ENCODE results near the gene PRR13. TPM values are rescaled to one million over a fixed set of nuclear protein-coding genes. Genes with fewer than 3 reads are reported as not detected.

Gene PRR13
- total and polyA plus RNA-seq, 2 donors (not counting 1 experiment from before 2014, with no cell fraction given) = 108 to 213 TPM

DNA sequence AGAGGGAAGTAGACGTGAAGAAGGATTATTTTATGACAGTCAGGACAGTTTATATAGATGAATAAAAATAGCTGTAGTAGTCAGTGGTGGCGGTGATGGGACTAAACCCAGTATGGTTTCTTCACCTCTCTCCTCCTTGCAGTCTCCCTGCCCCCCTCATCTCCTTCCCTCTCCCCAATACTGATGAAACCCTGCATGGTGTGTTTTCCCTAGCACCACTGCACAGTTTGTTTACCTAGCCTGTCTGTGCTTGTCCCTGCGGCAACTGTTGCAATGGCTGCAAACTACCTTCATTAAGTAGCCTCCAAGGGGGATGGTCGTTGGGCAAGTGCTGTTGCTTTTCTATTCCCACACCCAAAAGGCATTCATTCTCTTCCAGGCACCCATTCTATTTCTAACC, 25.1 kb downstream of the PRR13 start:
- CTCF ChIA-PET = interaction anchor here (0.6 to 1.1 kb wide), 2 partner anchors 13 to 59 kb away, joined by 4 read pairs; no protein-coding TSS in a partner anchor
- intact Hi-C loops (cut with micrococcal nuclease) = no loop called here
- Histone ChIP-seq H3K4me2 (replicated peaks; ENCODE audit: low read depth, low read length, poor library complexity, severe bottlenecking) (no peak overlapping the region), H3K9ac (ENCODE audit: low read length) (no peak overlapping the region), H3K36me3 (replicated peaks in 1 of 2; ENCODE audit: control extremely low read depth in 1 of 2, control insufficient read depth in 1 of 2, extremely low read depth in 1 of 2, insufficient read depth in 2 of 2, low read length in 1 of 2) (peaks cover 16 to 99% of the 10 kb centered on the region in 2 experiments), H2AFZ (ENCODE audit: insufficient read depth, low read depth, low read length, poor library complexity, severe bottlenecking) (no peak overlapping the region), H4K20me1 (ENCODE audit: control insufficient read depth, insufficient read depth, low read length, poor library complexity, severe bottlenecking) (peaks cover 87% of the 10 kb centered on the region), H3K4me3 (ENCODE audit: control extremely low read depth in 1 of 5, extremely low read depth in 1 of 5, insufficient read depth in 1 of 5, low read depth in 2 of 5, low read length in 4 of 5) (no peak overlapping the region), H3K9me3 (ENCODE audit: control extremely low read depth in 1 of 3, control insufficient read depth in 2 of 3, insufficient read depth in 1 of 3, low read length in 2 of 3) (no peaks in the 10 kb centered on the region), H3K27me3 (replicated peaks in 1 of 4; ENCODE audit: control extremely low read depth in 1 of 4, control insufficient read depth in 3 of 4, insufficient read depth in 4 of 4, low read length in 3 of 4) (no peaks in the 10 kb centered on the region), H3K4me1 (ENCODE audit: control insufficient read depth in 2 of 2, insufficient read depth in 2 of 2, low read length in 2 of 2) (no peaks in the 10 kb centered on the region), H3K27ac (ENCODE audit: low read length in 2 of 2) (no peak overlapping the region), H3K79me2 (ENCODE audit: control insufficient read depth, insufficient read depth, low read length) (peaks cover 82% of the 10 kb centered on the region)
- Mint-ChIP-seq H3K27ac (no peak overlapping the region), H3K9me3 (ENCODE audit: insufficient read depth) (no peaks in the 10 kb centered on the region), H3K27me3 (no peaks in the 10 kb centered on the region), H3K4me1 (peaks cover 4% of the 10 kb centered on the region), H3K4me3 (no peak overlapping the region)
- TF ChIP-seq EZH2 (IDR thresholded peaks at IDR 0.05; ENCODE audit: borderline replicate concordance, insufficient read depth, low read depth, low read length, poor library complexity, severe bottlenecking) = no peak
- TF ChIP-seq, protein P1, sequence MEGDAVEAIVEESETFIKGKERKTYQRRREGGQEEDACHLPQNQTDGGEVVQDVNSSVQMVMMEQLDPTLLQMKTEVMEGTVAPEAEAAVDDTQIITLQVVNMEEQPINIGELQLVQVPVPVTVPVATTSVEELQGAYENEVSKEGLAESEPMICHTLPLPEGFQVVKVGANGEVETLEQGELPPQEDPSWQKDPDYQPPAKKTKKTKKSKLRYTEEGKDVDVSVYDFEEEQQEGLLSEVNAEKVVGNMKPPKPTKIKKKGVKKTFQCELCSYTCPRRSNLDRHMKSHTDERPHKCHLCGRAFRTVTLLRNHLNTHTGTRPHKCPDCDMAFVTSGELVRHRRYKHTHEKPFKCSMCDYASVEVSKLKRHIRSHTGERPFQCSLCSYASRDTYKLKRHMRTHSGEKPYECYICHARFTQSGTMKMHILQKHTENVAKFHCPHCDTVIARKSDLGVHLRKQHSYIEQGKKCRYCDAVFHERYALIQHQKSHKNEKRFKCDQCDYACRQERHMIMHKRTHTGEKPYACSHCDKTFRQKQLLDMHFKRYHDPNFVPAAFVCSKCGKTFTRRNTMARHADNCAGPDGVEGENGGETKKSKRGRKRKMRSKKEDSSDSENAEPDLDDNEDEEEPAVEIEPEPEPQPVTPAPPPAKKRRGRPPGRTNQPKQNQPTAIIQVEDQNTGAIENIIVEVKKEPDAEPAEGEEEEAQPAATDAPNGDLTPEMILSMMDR (IDR thresholded peaks at IDR 0.05) = no peak
- 83% methylated on average over 2 of the region's 4 CpGs for WGBS (ENCODE audit: insufficient coverage)
- no peak for ATAC-seq (ENCODE audit: low read depth)
- POLR2A ChIA-PET = no interaction called here
- no peak for DNase-seq

DNA sequence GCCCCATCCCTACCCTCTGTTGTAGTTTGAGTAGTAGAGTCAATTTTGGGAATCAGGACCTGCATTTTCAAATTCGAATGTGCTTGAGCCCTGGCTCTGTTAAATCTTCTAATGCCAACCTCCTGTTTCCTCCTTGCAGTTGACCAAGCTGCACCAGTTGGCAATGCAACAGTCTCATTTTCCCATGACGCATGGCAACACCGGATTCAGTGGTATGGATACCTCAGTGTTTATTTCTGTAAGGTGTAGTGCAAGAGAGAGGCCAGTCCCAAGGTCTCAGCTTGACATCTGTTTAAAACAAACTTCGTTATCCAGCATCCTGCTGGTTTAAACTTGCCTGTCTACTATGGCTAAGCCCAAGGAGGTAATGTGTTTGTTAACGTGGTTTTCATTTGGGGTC, 25.5 kb downstream of the PRR13 start:
- Histone ChIP-seq H3K79me2 (ENCODE audit: control insufficient read depth, insufficient read depth, low read length) (peaks cover 78% of the 10 kb centered on the region), H3K9ac (ENCODE audit: low read length) (no peak overlapping the region), H3K9me3 (ENCODE audit: control extremely low read depth in 1 of 3, control insufficient read depth in 2 of 3, insufficient read depth in 1 of 3, low read length in 2 of 3) (no peaks in the 10 kb centered on the region), H3K36me3 (replicated peaks in 1 of 2; ENCODE audit: control extremely low read depth in 1 of 2, control insufficient read depth in 1 of 2, extremely low read depth in 1 of 2, insufficient read depth in 2 of 2, low read length in 1 of 2) (peaks cover 19 to 99% of the 10 kb centered on the region in 2 experiments), H3K4me3 (ENCODE audit: control extremely low read depth in 1 of 5, extremely low read depth in 1 of 5, insufficient read depth in 1 of 5, low read depth in 2 of 5, low read length in 4 of 5) (no peak overlapping the region), H3K27ac (ENCODE audit: low read length in 2 of 2) (no peak overlapping the region), H2AFZ (ENCODE audit: insufficient read depth, low read depth, low read length, poor library complexity, severe bottlenecking) (no peak overlapping the region), H3K4me1 (ENCODE audit: control insufficient read depth in 2 of 2, insufficient read depth in 2 of 2, low read length in 2 of 2) (no peaks in the 10 kb centered on the region), H3K27me3 (replicated peaks in 1 of 4; ENCODE audit: control extremely low read depth in 1 of 4, control insufficient read depth in 3 of 4, insufficient read depth in 4 of 4, low read length in 3 of 4) (no peaks in the 10 kb centered on the region), H3K4me2 (replicated peaks; ENCODE audit: low read depth, low read length, poor library complexity, severe bottlenecking) (no peak overlapping the region), H4K20me1 (ENCODE audit: control insufficient read depth, insufficient read depth, low read length, poor library complexity, severe bottlenecking) (peaks cover 87% of the 10 kb centered on the region)
- ATAC-seq (ENCODE audit: low read depth) (no peak), DNase-seq (no peak)
- ChIA-PET POLR2A (no interaction called here), CTCF (interaction anchor here (0.6 kb wide), 1 partner anchor 59 kb away, joined by 4 read pairs; no protein-coding TSS in a partner anchor)
- Mint-ChIP-seq H3K27me3 (no peaks in the 10 kb centered on the region), H3K9me3 (ENCODE audit: insufficient read depth) (no peaks in the 10 kb centered on the region), H3K4me3 (no peak overlapping the region), H3K4me1 (peaks cover 4% of the 10 kb centered on the region), H3K27ac (no peak overlapping the region)
- intact Hi-C loops (cut with micrococcal nuclease) = no loop called here
- TF ChIP-seq, protein P1 (IDR thresholded peaks at IDR 0.05) = no peak
- no peak for TF ChIP-seq EZH2 (IDR thresholded peaks at IDR 0.05; ENCODE audit: borderline replicate concordance, insufficient read depth, low read depth, low read length, poor library complexity, severe bottlenecking)
- WGBS (ENCODE audit: insufficient coverage) = 100% methylated on average over 3 of the region's 5 CpGs
